ENCODE data around the gene SMAD2.

DNA sequence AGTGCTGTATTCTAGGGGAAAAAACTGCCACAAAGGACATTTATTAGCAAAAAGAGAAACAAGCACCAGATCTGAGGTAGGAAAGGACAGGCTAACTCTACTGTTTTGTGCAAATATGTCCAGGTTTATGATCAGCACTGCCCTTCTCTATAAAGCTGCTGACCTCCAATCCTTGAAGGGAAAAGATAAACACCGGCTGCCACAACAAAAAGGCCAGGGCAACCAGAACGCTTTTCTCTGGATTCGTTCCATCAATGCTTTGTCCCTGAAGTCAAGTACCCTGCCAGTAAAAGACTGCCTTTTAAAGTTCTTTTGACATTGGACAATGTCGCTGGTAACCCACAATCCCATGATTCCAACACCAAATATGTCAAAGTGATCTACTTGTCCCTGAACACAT is 21.0 kb downstream of the SMAD2 start:
- no peak for TF ChIP-seq ZNF302 (CRISPR knock-in tag; IDR thresholded peaks at IDR 0.05)
- TF ChIP-seq, protein P1, sequence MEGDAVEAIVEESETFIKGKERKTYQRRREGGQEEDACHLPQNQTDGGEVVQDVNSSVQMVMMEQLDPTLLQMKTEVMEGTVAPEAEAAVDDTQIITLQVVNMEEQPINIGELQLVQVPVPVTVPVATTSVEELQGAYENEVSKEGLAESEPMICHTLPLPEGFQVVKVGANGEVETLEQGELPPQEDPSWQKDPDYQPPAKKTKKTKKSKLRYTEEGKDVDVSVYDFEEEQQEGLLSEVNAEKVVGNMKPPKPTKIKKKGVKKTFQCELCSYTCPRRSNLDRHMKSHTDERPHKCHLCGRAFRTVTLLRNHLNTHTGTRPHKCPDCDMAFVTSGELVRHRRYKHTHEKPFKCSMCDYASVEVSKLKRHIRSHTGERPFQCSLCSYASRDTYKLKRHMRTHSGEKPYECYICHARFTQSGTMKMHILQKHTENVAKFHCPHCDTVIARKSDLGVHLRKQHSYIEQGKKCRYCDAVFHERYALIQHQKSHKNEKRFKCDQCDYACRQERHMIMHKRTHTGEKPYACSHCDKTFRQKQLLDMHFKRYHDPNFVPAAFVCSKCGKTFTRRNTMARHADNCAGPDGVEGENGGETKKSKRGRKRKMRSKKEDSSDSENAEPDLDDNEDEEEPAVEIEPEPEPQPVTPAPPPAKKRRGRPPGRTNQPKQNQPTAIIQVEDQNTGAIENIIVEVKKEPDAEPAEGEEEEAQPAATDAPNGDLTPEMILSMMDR (IDR thresholded peaks at IDR 0.05) = no peak
- no peak for TF ChIP-seq RCOR1 (IDR thresholded peaks at IDR 0.05; ENCODE audit: low read depth, low read length)
- TF ChIP-seq EP300 (IDR thresholded peaks at IDR 0.05) = no peak
- TF ChIP-seq KDM5A (IDR thresholded peaks at IDR 0.05) = no peak
